Neural progenitor cell (in vitro differentiated cells): ENCODE results near the gene ARPP21. TPM values are rescaled to one million over a fixed set of nuclear protein-coding genes. Genes with fewer than 3 reads are reported as not detected.

Source experiments
- DNase-seq: peaks from one replicate; pipeline ENCODE4 v3.0.0-alpha.2; 2016; ENCODE audit warnings: low spot score
- H2AFZ ChIP-seq: fragments of 200-600 bp; sonication (generic); replicated peaks from 2 replicates; pipeline ENCODE4 v1.6.1; 2016; ENCODE audit warnings: antibody characterized with exemption
- H3F3A ChIP-seq: fragments of 200-600 bp; sonication (generic); 2 replicates; pipeline ENCODE4 v1.6.1; 2016; ENCODE audit warnings: antibody characterized with exemption, low read depth
- H3K27ac ChIP-seq: fragments of 200-600 bp; sonication (generic); 2 replicates; pipeline ENCODE4 v1.5.1; 2016; ENCODE audit warnings: mild to moderate bottlenecking
- H3K27me3 ChIP-seq: fragments of 200-600 bp; sonication (generic); 2 replicates; pipeline ENCODE4 v1.6.1; 2016; ENCODE audit warnings: mild to moderate bottlenecking, moderate library complexity
- H3K36me3 ChIP-seq: fragments of 200-600 bp; sonication (generic); 2 replicates; pipeline ENCODE4 v1.5.1; 2016
- H3K4me1 ChIP-seq: fragments of 200-600 bp; sonication (generic); 2 replicates; pipeline ENCODE4 v1.6.1; 2016; ENCODE audit warnings: mixed run types
- H3K4me2 ChIP-seq: fragments of 200-600 bp; sonication (generic); 2 replicates; pipeline ENCODE4 v1.6.1; 2016
- H3K4me3 ChIP-seq: fragments of 200-600 bp; sonication (generic); 2 replicates; pipeline ENCODE4 v1.5.1; 2016
- H3K79me2 ChIP-seq: fragments of 200-600 bp; sonication (generic); 2 replicates; pipeline ENCODE4 v1.6.1; 2016; ENCODE audit warnings: low read depth
- H3K9ac ChIP-seq: fragments of 200-600 bp; sonication (generic); 2 replicates; pipeline ENCODE4 v1.6.1; 2016
- H3K9me3 ChIP-seq: fragments of 200-600 bp; sonication (generic); 2 replicates; pipeline ENCODE4 v1.5.1; 2016; ENCODE audit warnings: low read depth
- H4K20me1 ChIP-seq: fragments of 200-600 bp; sonication (generic); 2 replicates; pipeline ENCODE4 v1.6.1; 2016; ENCODE audit warnings: low read depth
- H3K27ac Mint-ChIP-seq: 3 replicates; pipeline ENCODE4 v1.8.0; 2021; ENCODE audit warnings: mixed read lengths
- H3K27me3 Mint-ChIP-seq: 2 replicates; pipeline ENCODE4 v1.8.0; 2022; ENCODE audit warnings: low read depth, mild to moderate bottlenecking, inconsistent platforms, moderate library complexity, mixed read lengths; ENCODE audit not compliant: insufficient read depth
- H3K36me3 Mint-ChIP-seq: 3 replicates; pipeline ENCODE4 v1.8.0; 2021; ENCODE audit warnings: mixed read lengths
- H3K4me1 Mint-ChIP-seq: 3 replicates; pipeline ENCODE4 v1.8.0; 2021; ENCODE audit warnings: mixed read lengths
- H3K4me3 Mint-ChIP-seq: 3 replicates; pipeline ENCODE4 v1.8.0; 2021; ENCODE audit warnings: mild to moderate bottlenecking, moderate library complexity, mixed read lengths
- H3K9me3 Mint-ChIP-seq: 3 replicates; pipeline ENCODE4 v1.8.0; 2020; ENCODE audit warnings: mixed read lengths
- CTCF ChIP-seq: fragments of 200-600 bp; sonication (generic); IDR thresholded peaks from 2 replicates; pipeline ENCODE4 v1.5.1; 2017; ENCODE audit warnings: antibody characterized with exemption, mild to moderate bottlenecking
- EZH2 ChIP-seq: fragments of 200-600 bp; sonication (generic); IDR thresholded peaks from 2 replicates; pipeline ENCODE4 v1.6.1; 2017; ENCODE audit warnings: antibody characterized with exemption, mild to moderate bottlenecking, moderate library complexity
- EZH2phosphoT487 ChIP-seq: fragments of 200-600 bp; sonication (generic); IDR thresholded peaks from 2 replicates; pipeline ENCODE4 v1.6.1; 2017; ENCODE audit warnings: antibody characterized with exemption
- total RNA-seq: library from RNA; depleted of rRNA; stranded (reverse); fragments of >200 nt; gene quantifications from 2 replicates; pipeline ENCODE4 v1.2.3, GENCODE V29; 2015; ENCODE audit warnings: low replicate concordance

The ARPP21 gene
- total RNA-seq, 1 donor from 2014 or later, result not detected

GRCh38 chr3:35685153-35685552 is 45.8 kb downstream of the ARPP21 start:
- no peak for DNase-seq
- Histone ChIP-seq H3K4me1 (no peaks in the 10 kb centered on the region), H3K27ac (no peak overlapping the region), H3K36me3 (no peaks in the 10 kb centered on the region), H3F3A (no peaks in the 10 kb centered on the region), H3K79me2 (no peaks in the 10 kb centered on the region), H3K4me2 (no peak overlapping the region), H3K9me3 (no peaks in the 10 kb centered on the region), H3K27me3 (no peaks in the 10 kb centered on the region), H2AFZ (peak overlapping the region; percentile 59), H4K20me1 (no peaks in the 10 kb centered on the region), H3K4me3 (no peak overlapping the region), H3K9ac (no peak overlapping the region)
- H3K9me3 Mint-ChIP-seq, result no peaks in the 10 kb centered on the region
- H3K36me3 Mint-ChIP-seq, result no peaks in the 10 kb centered on the region
- no peak overlapping the region for H3K4me3 Mint-ChIP-seq
- H3K27me3 Mint-ChIP-seq, result no peaks in the 10 kb centered on the region
- peaks cover 2% of the 10 kb centered on the region for H3K4me1 Mint-ChIP-seq
- H3K27ac Mint-ChIP-seq, result no peak overlapping the region
- TF ChIP-seq EZH2 (no peak), CTCF (no peak), EZH2phosphoT487 (no peak)

- no peaks in the 10 kb centered on the region for H3K79me2 ChIP-seq
- Mint-ChIP-seq H3K9me3 (no peaks in the 10 kb centered on the region), H3K27me3 (no peaks in the 10 kb centered on the region), H3K36me3 (no peaks in the 10 kb centered on the region), H3K27ac (no peak overlapping the region), H3K4me1 (no peaks in the 10 kb centered on the region), H3K4me3 (no peak overlapping the region)
- no peak overlapping the region for H3K27ac ChIP-seq
- no peak overlapping the region for H2AFZ ChIP-seq
- no peaks in the 10 kb centered on the region for H3F3A ChIP-seq
- TF ChIP-seq EZH2phosphoT487 (no peak), EZH2 (no peak), CTCF (no peak)
- H3K4me2 ChIP-seq, result no peak overlapping the region
- no peaks in the 10 kb centered on the region for H3K27me3 ChIP-seq
- no peak for DNase-seq
- no peaks in the 10 kb centered on the region for H3K9me3 ChIP-seq
- H3K4me3 ChIP-seq, result no peak overlapping the region
- H3K4me1 ChIP-seq, result no peaks in the 10 kb centered on the region
- H3K36me3 ChIP-seq, result no peaks in the 10 kb centered on the region
- no peak overlapping the region for H3K9ac ChIP-seq
- H4K20me1 ChIP-seq, result no peaks in the 10 kb centered on the region
Measured at GRCh38 chr3:35688826-35689225, 49.5 kb downstream of the ARPP21 start.

GRCh38 chr3:35690271-35690670 is 50.9 kb downstream of the ARPP21 start:
- no peak overlapping the region for H3K27ac Mint-ChIP-seq
- Histone ChIP-seq H3K27ac (no peak overlapping the region), H4K20me1 (no peaks in the 10 kb centered on the region), H3K4me2 (no peak overlapping the region), H2AFZ (no peak overlapping the region), H3K4me1 (no peaks in the 10 kb centered on the region), H3K36me3 (no peaks in the 10 kb centered on the region), H3K79me2 (no peaks in the 10 kb centered on the region), H3K27me3 (no peaks in the 10 kb centered on the region), H3K9me3 (no peaks in the 10 kb centered on the region), H3K4me3 (no peak overlapping the region), H3K9ac (no peak overlapping the region), H3F3A (no peaks in the 10 kb centered on the region)
- TF ChIP-seq CTCF, result no peak
- no peak for TF ChIP-seq EZH2phosphoT487
- no peak for TF ChIP-seq EZH2
- H3K4me3 Mint-ChIP-seq, result no peak overlapping the region
- H3K36me3 Mint-ChIP-seq, result no peaks in the 10 kb centered on the region
- DNase-seq, result no peak
- no peaks in the 10 kb centered on the region for H3K27me3 Mint-ChIP-seq
- H3K4me1 Mint-ChIP-seq, result no peaks in the 10 kb centered on the region
- H3K9me3 Mint-ChIP-seq, result no peaks in the 10 kb centered on the region
